Breast epithelium (tissue), 4 donors: ENCODE measurements around the gene CCL7. TPM values are rescaled to one million over a fixed set of nuclear protein-coding genes. Genes with fewer than 3 reads are reported as not detected.
A peak's percentile ranks its signal among the peaks of the same experiment; 100 is the strongest.

Experiments used
- DNase-seq, 2 donors: peaks; one replicate each; pipeline ENCODE4 v3.0.0-alpha.2; 2019; ENCODE audit warnings: low spot score in 2 of 2
- H3K27ac ChIP-seq, 2 donors: fragments of 200-600 bp; sonication (generic) in 1 of 2; one replicate each; pipeline ENCODE4 v1.5.1; 2016 to 2019; ENCODE audit warnings: mild to moderate bottlenecking in 1 of 2
- H3K27me3 ChIP-seq, 2 donors: fragments of 200-600 bp; sonication (generic) in 1 of 2; one replicate each; pipeline versions ENCODE4 v1.5.1 to v1.6.0; 2017 to 2019; ENCODE audit warnings: control low read depth in 1 of 2, mild to moderate bottlenecking in 1 of 2
- H3K36me3 ChIP-seq: fragments of 200-600 bp; one replicate; pipeline ENCODE4 v1.5.1; 2019
- H3K4me1 ChIP-seq, 2 donors: fragments of 200-600 bp; sonication (generic); one replicate each; pipeline ENCODE4 v1.5.1; 2016 to 2019; ENCODE audit warnings: control low read depth in 1 of 2
- H3K4me3 ChIP-seq, 3 donors: fragments of 200-600 bp; sonication (generic); 1 replicate in 2 of 3; 2 replicates in 1 of 3; pipeline ENCODE4 v1.5.1; 2016 to 2019; ENCODE audit warnings: mild to moderate bottlenecking in 3 of 3, moderate library complexity in 2 of 3
- H3K9me3 ChIP-seq, 2 donors: fragments of 200-600 bp; sonication (generic) in 1 of 2; one replicate each; pipeline ENCODE4 v1.5.1; 2016 to 2019; ENCODE audit warnings: control low read depth in 1 of 2
- POLR2A ChIP-seq: fragments of 450-650 bp; IDR thresholded peaks from one replicate; pipeline ENCODE4 v1.6.1; 2016; ENCODE audit warnings: antibody characterized with exemption, mild to moderate bottlenecking, moderate library complexity
- POLR2AphosphoS5 ChIP-seq, 3 donors: sonication (generic); formaldehyde crosslinking; IDR thresholded peaks; one replicate each; pipeline ENCODE4 v1.6.1; 2017; ENCODE audit warnings: antibody characterized with exemption in 3 of 3
- intact Hi-C: fragments of 100-400 bp; cut with DNase I; formaldehyde crosslinking; loops from one replicate; pipeline ENCODE4 v1.15.1; 2023; ENCODE audit warnings: low total_unique reads
- total RNA-seq, 3 donors: library from RNA; depleted of rRNA; stranded (reverse); fragments of >200 nt; gene quantifications; one replicate each; pipeline ENCODE4 v1.1.0, GENCODE V29; 2016
- TF ChIP-seq, protein P1 (sequence below), 3 donors: fragments of 450-650 bp; IDR thresholded peaks; one replicate each; pipeline ENCODE4 v1.5.1; 2016 to 2017; ENCODE audit warnings: antibody characterized with exemption in 3 of 3, mild to moderate bottlenecking in 3 of 3, moderate library complexity in 3 of 3

Gene CCL7
- total RNA-seq, 3 donors from 2014 or later, result not detected

DNA sequence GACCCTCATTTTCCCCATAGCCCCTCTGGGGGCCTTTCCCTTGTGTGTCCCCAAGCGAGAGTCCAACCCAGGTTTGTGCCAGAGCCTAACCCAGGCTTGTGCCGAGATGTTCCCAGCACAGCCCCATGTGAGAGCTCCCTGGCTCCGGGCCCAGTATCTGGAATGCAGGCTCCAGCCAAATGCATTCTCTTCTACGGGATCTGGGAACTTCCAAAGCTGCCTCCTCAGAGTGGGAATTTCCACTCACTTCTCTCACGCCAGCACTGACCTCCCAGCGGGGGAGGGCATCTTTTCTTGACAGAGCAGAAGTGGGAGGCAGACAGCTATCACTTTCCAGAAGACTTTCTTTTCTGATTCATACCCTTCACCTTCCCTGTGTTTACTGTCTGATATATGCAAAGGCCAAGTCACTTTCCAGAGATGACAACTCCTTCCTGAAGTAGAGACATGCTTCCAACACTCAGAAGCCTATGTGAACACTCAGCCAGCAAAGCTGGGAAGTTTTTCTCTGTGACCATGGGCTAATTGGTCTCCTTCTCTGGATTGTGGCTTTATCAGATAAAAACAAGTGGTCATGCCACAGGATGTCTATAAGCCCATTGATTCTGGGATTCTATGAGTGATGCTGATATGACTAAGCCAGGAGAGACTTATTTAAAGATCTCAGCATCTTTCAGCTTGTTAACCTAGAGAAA lies 17.4 kb upstream of the CCL7 start:
- H3K4me1 ChIP-seq, result peaks cover 20 to 24% of the 10 kb centered on the region in 2 donors
- peak overlapping the region in 1 of 3 donors; percentile 33 for H3K4me3 ChIP-seq
- H3K36me3 ChIP-seq, result no peaks in the 10 kb centered on the region
- peak overlapping the region; percentile 75 to 90 for H3K27ac ChIP-seq
- DNase-seq, result peak; percentile 88 to 94
- no peaks in the 10 kb centered on the region for H3K9me3 ChIP-seq
- TF ChIP-seq POLR2A (no peak), POLR2AphosphoS5 (IDR thresholded peaks at IDR 0.05) (peak; percentile 62 to 78 (median 75))
- TF ChIP-seq, protein P1, sequence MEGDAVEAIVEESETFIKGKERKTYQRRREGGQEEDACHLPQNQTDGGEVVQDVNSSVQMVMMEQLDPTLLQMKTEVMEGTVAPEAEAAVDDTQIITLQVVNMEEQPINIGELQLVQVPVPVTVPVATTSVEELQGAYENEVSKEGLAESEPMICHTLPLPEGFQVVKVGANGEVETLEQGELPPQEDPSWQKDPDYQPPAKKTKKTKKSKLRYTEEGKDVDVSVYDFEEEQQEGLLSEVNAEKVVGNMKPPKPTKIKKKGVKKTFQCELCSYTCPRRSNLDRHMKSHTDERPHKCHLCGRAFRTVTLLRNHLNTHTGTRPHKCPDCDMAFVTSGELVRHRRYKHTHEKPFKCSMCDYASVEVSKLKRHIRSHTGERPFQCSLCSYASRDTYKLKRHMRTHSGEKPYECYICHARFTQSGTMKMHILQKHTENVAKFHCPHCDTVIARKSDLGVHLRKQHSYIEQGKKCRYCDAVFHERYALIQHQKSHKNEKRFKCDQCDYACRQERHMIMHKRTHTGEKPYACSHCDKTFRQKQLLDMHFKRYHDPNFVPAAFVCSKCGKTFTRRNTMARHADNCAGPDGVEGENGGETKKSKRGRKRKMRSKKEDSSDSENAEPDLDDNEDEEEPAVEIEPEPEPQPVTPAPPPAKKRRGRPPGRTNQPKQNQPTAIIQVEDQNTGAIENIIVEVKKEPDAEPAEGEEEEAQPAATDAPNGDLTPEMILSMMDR (IDR thresholded peaks at IDR 0.05), result no peak
- intact Hi-C loops, result no loop called here
- no peaks in the 10 kb centered on the region for H3K27me3 ChIP-seq

DNA sequence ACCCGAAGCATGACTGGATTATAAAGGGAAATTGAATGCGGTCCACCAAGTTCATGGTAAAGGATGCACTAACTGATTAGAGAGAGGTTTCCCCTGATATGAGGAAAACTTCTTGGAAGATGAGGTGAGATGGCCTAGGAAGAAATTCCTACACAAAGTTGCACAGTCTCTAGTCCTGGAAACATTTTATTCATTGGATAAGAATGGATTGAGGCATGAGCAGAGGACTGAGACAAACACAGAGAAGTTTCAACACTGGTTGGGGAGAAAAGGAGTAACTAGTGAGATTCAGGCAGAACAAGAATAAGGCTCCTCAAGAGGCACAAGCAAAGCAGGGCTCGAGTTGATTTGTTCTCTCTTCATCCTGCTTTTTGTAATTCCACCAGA lies 16.9 kb upstream of the CCL7 start:
- TF ChIP-seq, protein P1 (IDR thresholded peaks at IDR 0.05), result no peak
- TF ChIP-seq POLR2A, result no peak
- no peak for TF ChIP-seq POLR2AphosphoS5 (IDR thresholded peaks at IDR 0.05)
- intact Hi-C loops, result no loop called here
- DNase-seq, result no peak
- Histone ChIP-seq H3K4me3 (peak overlapping the region in 1 of 3 donors; percentile 33), H3K27me3 (no peaks in the 10 kb centered on the region), H3K27ac (peak overlapping the region; percentile 75 to 90), H3K4me1 (peaks cover 20 to 24% of the 10 kb centered on the region in 2 donors), H3K9me3 (no peaks in the 10 kb centered on the region), H3K36me3 (no peaks in the 10 kb centered on the region)

DNA sequence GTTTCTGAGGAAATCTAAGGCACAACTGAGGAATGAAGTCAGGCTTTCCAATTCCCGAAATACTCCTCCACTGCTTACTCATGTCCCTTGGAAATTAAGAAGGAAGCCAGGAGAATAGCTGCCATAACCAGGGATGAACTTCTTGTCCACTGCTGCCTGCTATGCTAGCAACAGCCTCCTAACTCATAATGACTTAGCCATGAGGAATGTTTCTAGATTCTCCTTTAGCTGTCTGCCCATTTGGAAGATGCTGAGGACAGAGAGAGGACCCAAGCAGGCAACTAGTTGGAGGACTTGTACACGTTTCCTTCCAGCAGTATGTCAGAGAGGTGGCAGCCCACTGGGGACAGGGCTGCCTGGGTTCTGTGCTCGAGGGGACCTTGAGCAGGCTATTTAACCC lies 15.9 kb upstream of the CCL7 start:
- H3K4me3 ChIP-seq, result peak overlapping the region in 1 of 3 donors; percentile 63
- TF ChIP-seq POLR2AphosphoS5 (IDR thresholded peaks at IDR 0.05) (peak in 1 of 3 donors; percentile 62), POLR2A (no peak)
- TF ChIP-seq, protein P1 (IDR thresholded peaks at IDR 0.05), result no peak
- peaks cover 20 to 24% of the 10 kb centered on the region in 2 donors for H3K4me1 ChIP-seq
- no peaks in the 10 kb centered on the region for H3K27me3 ChIP-seq
- intact Hi-C loops, result no loop called here
- no peaks in the 10 kb centered on the region for H3K9me3 ChIP-seq
- no peak for DNase-seq
- peak overlapping the region; percentile 75 to 90 for H3K27ac ChIP-seq
- no peaks in the 10 kb centered on the region for H3K36me3 ChIP-seq

DNA sequence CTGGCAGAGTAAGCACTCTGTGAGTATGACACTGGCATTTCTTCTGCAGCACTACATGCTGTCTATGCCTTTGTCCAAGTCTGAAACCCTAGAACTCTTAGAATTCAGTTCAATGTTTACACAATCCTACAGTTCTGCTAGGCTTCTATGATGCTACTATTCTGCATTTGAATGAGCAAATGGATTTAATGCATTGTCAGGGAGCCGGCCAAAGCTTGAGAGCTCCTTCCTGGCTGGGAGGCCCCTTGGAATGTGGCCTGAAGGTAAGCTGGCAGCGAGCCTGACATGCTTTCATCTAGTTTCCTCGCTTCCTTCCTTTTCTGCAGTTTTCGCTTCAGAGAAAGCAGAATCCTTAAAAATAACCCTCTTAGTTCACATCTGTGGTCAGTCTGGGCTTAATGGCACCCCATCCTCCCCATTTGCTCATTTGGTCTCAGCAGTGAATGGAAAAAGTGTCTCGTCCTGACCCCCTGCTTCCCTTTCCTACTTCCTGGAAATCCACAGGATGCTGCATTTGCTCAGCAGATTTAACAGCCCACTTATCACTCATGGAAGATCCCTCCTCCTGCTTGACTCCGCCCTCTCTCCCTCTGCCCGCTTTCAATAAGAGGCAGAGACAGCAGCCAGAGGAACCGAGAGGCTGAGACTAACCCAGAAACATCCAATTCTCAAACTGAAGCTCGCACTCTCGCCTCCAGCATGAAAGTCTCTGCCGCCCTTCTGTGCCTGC lies 15.2 kb upstream of the CCL7 start, which contains the start of gene CCL2:
Gene CCL2 (plus strand): TSS at position 635 of the 730 bp plus-strand sequence. CDS start 65 bp downstream, at position 700.
- peak within 1 kb of the TSS; percentile 75 to 90 for H3K27ac ChIP-seq
- DNase-seq, result peak in 1 of 2 donors; percentile 65
- intact Hi-C loops, result loop anchor here (5.0 kb wide), 1 partner anchor 817 kb away; no protein-coding TSS in a partner anchor
- H3K9me3 ChIP-seq, result no peaks in the 10 kb centered on the region
- no peaks in the 10 kb centered on the region for H3K27me3 ChIP-seq
- no peaks in the 10 kb centered on the region for H3K36me3 ChIP-seq
- TF ChIP-seq POLR2AphosphoS5 (IDR thresholded peaks at IDR 0.05) (peak in 1 of 3 donors; percentile 58), POLR2A (no peak)
- peak within 1 kb of the TSS; percentile 36 to 63 (median 39) for H3K4me3 ChIP-seq
- peaks cover 20 to 24% of the 10 kb centered on the region in 2 donors for H3K4me1 ChIP-seq

DNA sequence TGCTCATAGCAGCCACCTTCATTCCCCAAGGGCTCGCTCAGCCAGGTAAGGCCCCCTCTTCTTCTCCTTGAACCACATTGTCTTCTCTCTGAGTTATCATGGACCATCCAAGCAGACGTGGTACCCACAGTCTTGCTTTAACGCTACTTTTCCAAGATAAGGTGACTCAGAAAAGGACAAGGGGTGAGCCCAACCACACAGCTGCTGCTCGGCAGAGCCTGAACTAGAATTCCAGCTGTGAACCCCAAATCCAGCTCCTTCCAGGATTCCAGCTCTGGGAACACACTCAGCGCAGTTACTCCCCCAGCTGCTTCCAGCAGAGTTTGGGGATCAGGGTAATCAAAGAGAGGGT lies 14.7 kb upstream of the CCL7 start:
- H3K36me3 ChIP-seq, result no peaks in the 10 kb centered on the region
- intact Hi-C loops, result loop anchor here (5.0 kb wide), 1 partner anchor 817 kb away; no protein-coding TSS in a partner anchor
- peak overlapping the region; percentile 36 to 63 (median 39) for H3K4me3 ChIP-seq
- H3K9me3 ChIP-seq, result no peaks in the 10 kb centered on the region
- no peak for DNase-seq
- TF ChIP-seq, protein P1 (IDR thresholded peaks at IDR 0.05), result no peak
- TF ChIP-seq POLR2AphosphoS5 (IDR thresholded peaks at IDR 0.05), result peak in 1 of 3 donors; percentile 7
- no peak for TF ChIP-seq POLR2A
- H3K4me1 ChIP-seq, result peaks cover 20 to 24% of the 10 kb centered on the region in 2 donors
- peak overlapping the region; percentile 75 to 90 for H3K27ac ChIP-seq
- H3K27me3 ChIP-seq, result no peaks in the 10 kb centered on the region
